ENCODE results near the gene APCDD1L. TPM values are rescaled to one million over a fixed set of nuclear protein-coding genes. Genes with fewer than 3 reads are reported as not detected.
"Not testable (repeated sequence)": the region's sequence is repeated elsewhere in the genome, so short reads cannot be mapped to it uniquely, and the experiment has no call there.

Gene APCDD1L
- total and polyA plus RNA-seq, 2 experiments from 2014 or later = 0.23 TPM; not detected in 1

GRCh38 chr20:58416835-58417234 is 98.4 kb downstream of the APCDD1L start:
- Histone ChIP-seq H3K4me3 (no peak overlapping the region), H2AFZ (no peak overlapping the region), H4K20me1 (ENCODE audit: insufficient read depth, poor library complexity, severe bottlenecking) (peaks cover 33% of the 10 kb centered on the region), H3K27ac (no peak overlapping the region), H3K4me1 (ENCODE audit: insufficient read depth) (peaks cover 3% of the 10 kb centered on the region), H3K36me3 (replicated peaks; ENCODE audit: insufficient read depth, low read depth) (no peaks in the 10 kb centered on the region), H3K27me3 (no peaks in the 10 kb centered on the region), H3K9me3 (ENCODE audit: low read depth) (no peaks in the 10 kb centered on the region), H3K9me2 (replicated peaks; ENCODE audit: insufficient read depth) (no peaks in the 10 kb centered on the region), H3K4me2 (no peak overlapping the region), H3K79me2 (peaks cover 70% of the 10 kb centered on the region)
- TF ChIP-seq EZH2phosphoT487 (IDR thresholded peaks at IDR 0.05; ENCODE audit: low read depth, severe bottlenecking, unreplicated experiment) (no peak), CTCF (IDR thresholded peaks at IDR 0.05; ENCODE audit: poor library complexity) (no peak), EZH2 (IDR thresholded peaks at IDR 0.05; ENCODE audit: borderline replicate concordance) (no peak)
- WGBS (ENCODE audit: low lambda C conversion rate, missing lambda C conversion rate) = 94% methylated on average over 2 of the region's 2 CpGs
- no peak for DNase-seq (ENCODE audit: low spot score)

GRCh38 chr20:58416057-58416456 is 99.1 kb downstream of the APCDD1L start:
- no peak overlapping the region for H3K27ac ChIP-seq
- 72% methylated on average over 1 of the region's 1 CpG for WGBS (ENCODE audit: low lambda C conversion rate, missing lambda C conversion rate)
- H4K20me1 ChIP-seq (ENCODE audit: insufficient read depth, poor library complexity, severe bottlenecking) = peaks cover 37% of the 10 kb centered on the region
- no peaks in the 10 kb centered on the region for H3K9me2 ChIP-seq (replicated peaks; ENCODE audit: insufficient read depth)
- TF ChIP-seq EZH2 (IDR thresholded peaks at IDR 0.05; ENCODE audit: borderline replicate concordance) = no peak
- TF ChIP-seq CTCF (IDR thresholded peaks at IDR 0.05; ENCODE audit: poor library complexity) = no peak
- no peak for TF ChIP-seq EZH2phosphoT487 (IDR thresholded peaks at IDR 0.05; ENCODE audit: low read depth, severe bottlenecking, unreplicated experiment)
- H3K4me3 ChIP-seq = no peak overlapping the region
- no peaks in the 10 kb centered on the region for H3K4me1 ChIP-seq (ENCODE audit: insufficient read depth)
- H3K36me3 ChIP-seq (replicated peaks; ENCODE audit: insufficient read depth, low read depth) = no peaks in the 10 kb centered on the region
- H2AFZ ChIP-seq = no peak overlapping the region
- H3K79me2 ChIP-seq = peaks cover 77% of the 10 kb centered on the region
- no peaks in the 10 kb centered on the region for H3K9me3 ChIP-seq (ENCODE audit: low read depth)
- H3K27me3 ChIP-seq = no peaks in the 10 kb centered on the region
- no peak for DNase-seq (ENCODE audit: low spot score)
- H3K4me2 ChIP-seq = no peak overlapping the region

GRCh38 chr20:58414786-58415185 is 100.4 kb downstream of the APCDD1L start:
- H3K27ac ChIP-seq; H3K4me1 ChIP-seq (ENCODE audit: insufficient read depth); H3K9me2 ChIP-seq (replicated peaks; ENCODE audit: insufficient read depth); H3K4me2 ChIP-seq; H2AFZ ChIP-seq; H3K9me3 ChIP-seq (ENCODE audit: low read depth); DNase-seq (ENCODE audit: low spot score); H3K4me3 ChIP-seq; H3K36me3 ChIP-seq (replicated peaks; ENCODE audit: insufficient read depth, low read depth); H3K27me3 ChIP-seq: not testable (repeated sequence)
- WGBS (ENCODE audit: low lambda C conversion rate, missing lambda C conversion rate) = 96% methylated on average over 26 of the region's 26 CpGs
- Histone ChIP-seq H3K79me2 (peaks cover 77% of the 10 kb centered on the region), H4K20me1 (ENCODE audit: insufficient read depth, poor library complexity, severe bottlenecking) (peaks cover 49% of the 10 kb centered on the region)

GRCh38 chr20:58414216-58414615 is 101.0 kb downstream of the APCDD1L start:
- not testable (repeated sequence) for H3K9me2 ChIP-seq (replicated peaks; ENCODE audit: insufficient read depth); DNase-seq (ENCODE audit: low spot score); H3K27me3 ChIP-seq; H3K4me1 ChIP-seq (ENCODE audit: insufficient read depth); H3K27ac ChIP-seq; H3K4me3 ChIP-seq; H2AFZ ChIP-seq; H3K9me3 ChIP-seq (ENCODE audit: low read depth); H3K36me3 ChIP-seq (replicated peaks; ENCODE audit: insufficient read depth, low read depth); H3K4me2 ChIP-seq
- peaks cover 77% of the 10 kb centered on the region for H3K79me2 ChIP-seq
- WGBS (ENCODE audit: low lambda C conversion rate, missing lambda C conversion rate) = no CpG with 5 or more reads among the region's 35 CpGs
- peaks cover 53% of the 10 kb centered on the region for H4K20me1 ChIP-seq (ENCODE audit: insufficient read depth, poor library complexity, severe bottlenecking)

Other genes with a start within 250 kb of the APCDD1L start
- 24.0 and 26.9 TPM in 2 replicates for gene RAB22A, start 205.7 kb downstream of the APCDD1L start, total RNA-seq
- gene RAB22A, start 205.7 kb downstream of the APCDD1L start, polyA plus RNA-seq = 16.7 and 18.4 TPM in 2 replicates
- gene VAPB, start 126.2 kb downstream of the APCDD1L start, total RNA-seq = 26.8 and 32.1 TPM in 2 replicates
- gene VAPB, start 126.2 kb downstream of the APCDD1L start, polyA plus RNA-seq = 40.1 and 49.6 TPM in 2 replicates
- 23.2 and 28.5 TPM in 2 replicates for gene STX16, start 135.9 kb upstream of the APCDD1L start, total RNA-seq
- gene STX16, start 135.9 kb upstream of the APCDD1L start, polyA plus RNA-seq = 39.9 and 41.8 TPM in 2 replicates
- gene NPEPL1, start 177.4 kb upstream of the APCDD1L start, total RNA-seq = 15.2 and 15.4 TPM in 2 replicates
- 42.3 and 46.0 TPM in 2 replicates for gene NPEPL1, start 177.4 kb upstream of the APCDD1L start, polyA plus RNA-seq